Posterior vena cava (tissue), 2 donors: ENCODE measurements around the gene MZT2B. TPM values are rescaled to one million over a fixed set of nuclear protein-coding genes. Genes with fewer than 3 reads are reported as not detected.
"Not testable (repeated sequence)": the region's sequence is repeated elsewhere in the genome, so short reads cannot be mapped to it uniquely, and the experiment has no call there.

Experiments
- DNase-seq: peaks from one replicate; pipeline ENCODE4 v3.0.0-alpha.2; 2020; ENCODE audit warnings: low spot score
- intact Hi-C, 2 donors: fragments of 100-400 bp; cut with DNase I; formaldehyde crosslinking; loops; one replicate each; pipeline versions ENCODE4 v1.14.1 to v1.14.2; 2022 to 2023
- total RNA-seq, 2 donors: library from RNA; stranded (reverse); fragmentation: NEBNext Ultra II Directional; extraction: Animal tissue kit (Norgen Biotek cat#: 25700); gene quantifications; one replicate each; pipeline ENCODE4 v1.2.1, GENCODE V29; 2021
- donor health status: DM: yes; HTN: yes; CAD: no.
- donor health status: DM: yes; HTN: yes; CAD: no.

The MZT2B gene
- total RNA-seq, 2 donors from 2014 or later: 183 to 200 TPM

GRCh38 chr2:130190237-130190636 is 8.2 kb downstream of the MZT2B start:
- DNase-seq: peak; percentile 48
- intact Hi-C loops: no loop called here

DNA sequence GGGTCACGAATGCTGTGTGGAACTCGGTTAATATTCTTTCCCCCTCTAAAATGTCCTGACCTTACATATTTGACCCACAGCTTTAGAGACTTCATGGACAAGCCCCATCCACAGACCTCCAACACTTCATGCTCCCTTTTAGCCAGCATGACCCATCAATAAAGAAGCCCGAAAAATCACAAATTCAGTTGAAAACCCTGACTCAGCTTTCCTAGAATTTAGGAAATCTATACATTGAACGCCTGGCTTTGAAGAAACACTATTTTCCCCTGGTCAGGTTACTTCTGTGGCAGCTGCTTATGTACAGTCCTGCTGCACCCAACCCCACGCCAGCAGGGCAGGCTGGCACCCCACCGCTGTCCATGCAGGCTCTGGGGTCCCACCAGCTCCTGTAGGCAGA is 9.3 kb downstream of the MZT2B start:
- DNase-seq, intact Hi-C loops: not testable (repeated sequence)

DNA sequence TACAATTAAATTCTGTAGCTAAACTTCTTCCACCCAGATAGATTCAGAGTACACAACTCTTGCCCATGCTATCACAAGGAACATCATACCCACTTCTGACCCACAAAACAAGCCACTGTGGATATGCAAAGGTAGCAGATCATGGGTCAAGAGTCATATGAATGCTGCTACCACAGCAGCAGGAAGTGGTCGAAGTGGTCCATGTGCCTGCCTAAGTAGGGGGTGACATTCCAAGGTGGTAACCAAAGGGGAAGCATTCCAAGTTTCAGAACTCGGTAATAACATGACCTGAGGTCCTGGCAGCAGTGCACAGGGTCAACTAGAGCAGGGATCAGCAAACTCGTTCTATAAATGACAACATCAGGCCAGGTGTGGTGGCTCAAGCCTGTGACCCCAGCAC is 10.4 kb downstream of the MZT2B start:
- peak; percentile 32 for DNase-seq
- intact Hi-C loops: not testable (repeated sequence)

GRCh38 chr2:130193824-130194223 is 11.8 kb downstream of the MZT2B start:
- DNase-seq: peak; percentile 49
- intact Hi-C loops: not testable (repeated sequence)

GRCh38 chr2:130195089-130195635 is 13.1 kb downstream of the MZT2B start:
- intact Hi-C loops, DNase-seq: not testable (repeated sequence)

- DNase-seq, intact Hi-C loops: not testable (repeated sequence)
Measured at GRCh38 chr2:130196052-130196451, 14.0 kb downstream of the MZT2B start.

DNA sequence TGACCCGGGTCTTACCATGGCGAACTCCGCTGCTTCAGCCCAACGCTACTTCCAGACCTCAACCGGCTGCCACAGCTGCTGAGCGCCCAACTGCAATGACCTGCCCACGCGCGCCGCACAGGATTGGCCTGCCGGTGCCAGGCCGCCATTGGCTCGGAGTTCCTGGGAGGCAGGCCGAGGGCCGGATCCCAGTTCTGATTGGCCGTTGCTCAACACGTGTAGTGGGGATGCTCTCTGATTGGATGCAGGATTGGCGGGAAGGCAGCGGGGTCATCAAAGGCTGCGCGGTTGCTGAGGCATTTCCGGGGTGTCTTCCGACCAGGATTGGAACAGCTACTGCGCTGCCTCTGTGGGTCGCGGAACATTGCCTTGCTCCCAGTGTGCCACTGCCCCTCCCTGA is 16.3 kb downstream of the MZT2B start, which contains the start of gene TUBA3E:
TUBA3E (minus strand) TSS at position 97 of the 400 bp plus-strand sequence; CDS start at position 18, 79 bp downstream.
- DNase-seq: no peak
- intact Hi-C loops: no loop called here

- intact Hi-C loops, DNase-seq: not testable (repeated sequence)
Measured at GRCh38 chr2:130202518-130202917, 20.5 kb downstream of the MZT2B start.

- intact Hi-C loops, DNase-seq: not testable (repeated sequence)
Measured at GRCh38 chr2:130203150-130203549, 21.1 kb downstream of the MZT2B start.

DNA sequence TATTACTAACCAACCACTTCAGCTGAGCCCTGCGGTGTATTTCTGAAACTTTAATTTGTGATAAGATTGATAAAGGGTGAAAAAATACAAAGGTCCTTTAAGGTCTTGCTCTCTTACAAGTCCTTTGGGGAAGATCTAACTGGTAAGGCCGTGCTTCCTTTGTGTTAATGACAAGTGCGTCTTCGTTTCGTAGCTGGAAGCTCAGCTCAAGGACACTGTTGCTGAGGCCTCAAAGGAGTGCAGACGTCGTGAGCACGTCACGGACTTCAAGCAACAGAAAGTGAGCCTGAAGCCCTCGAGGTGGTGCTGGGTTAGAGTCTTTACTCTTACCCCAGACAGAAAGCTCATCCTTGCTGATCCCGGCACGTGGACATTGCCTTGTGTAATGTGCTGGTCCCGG is 25.0 kb downstream of the MZT2B start:
- intact Hi-C loops, DNase-seq: not testable (repeated sequence)

DNA sequence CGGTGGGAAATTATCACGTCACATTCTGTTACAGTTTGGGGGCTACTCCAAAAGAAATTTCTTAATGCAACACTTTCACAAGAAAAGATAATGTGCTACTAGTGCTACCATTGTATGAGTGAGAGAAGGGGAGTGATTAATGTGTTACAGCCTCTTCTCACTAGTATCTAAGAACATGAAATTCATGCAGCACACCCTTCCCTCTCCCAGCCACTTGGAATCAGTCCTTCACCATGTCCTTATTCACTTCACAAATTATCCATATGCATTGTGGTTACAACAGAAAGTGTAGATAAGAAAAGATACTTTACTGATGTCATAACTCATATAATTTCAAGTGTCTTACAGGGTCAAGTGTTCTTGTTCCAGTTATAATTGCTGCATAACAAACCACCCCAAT is 37.1 kb downstream of the MZT2B start:
- intact Hi-C loops, DNase-seq: not testable (repeated sequence)

DNA sequence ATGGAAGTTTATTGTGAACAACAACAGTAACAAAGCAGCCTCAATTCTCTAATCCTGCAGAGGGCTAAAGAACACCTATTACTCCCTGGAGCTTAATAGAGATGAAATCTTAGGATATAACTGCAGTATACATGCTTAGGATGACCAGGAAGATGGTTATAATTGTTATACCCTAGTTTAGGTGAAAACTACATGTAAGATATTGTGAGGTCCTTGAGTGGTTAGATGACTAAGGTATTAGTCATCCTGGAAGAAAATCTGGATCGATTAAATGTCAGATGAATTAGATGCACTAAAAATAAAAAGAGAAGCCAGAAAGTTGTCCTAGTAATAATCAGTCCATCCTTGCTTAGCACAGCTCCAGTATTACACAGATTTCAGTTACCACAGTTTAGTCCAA is 38.4 kb downstream of the MZT2B start:
- DNase-seq: not testable (repeated sequence)
- intact Hi-C loops: loop anchor here in 1 of 2 donors (10.0 kb wide), 1 partner anchor 406 kb away; no protein-coding TSS in a partner anchor

- intact Hi-C loops: loop anchor here in 1 of 2 donors (10.0 kb wide), 1 partner anchor 408 kb away; no protein-coding TSS in a partner anchor
- DNase-seq: not testable (repeated sequence)
Measured at GRCh38 chr2:130222523-130222922, 40.5 kb downstream of the MZT2B start.

DNA sequence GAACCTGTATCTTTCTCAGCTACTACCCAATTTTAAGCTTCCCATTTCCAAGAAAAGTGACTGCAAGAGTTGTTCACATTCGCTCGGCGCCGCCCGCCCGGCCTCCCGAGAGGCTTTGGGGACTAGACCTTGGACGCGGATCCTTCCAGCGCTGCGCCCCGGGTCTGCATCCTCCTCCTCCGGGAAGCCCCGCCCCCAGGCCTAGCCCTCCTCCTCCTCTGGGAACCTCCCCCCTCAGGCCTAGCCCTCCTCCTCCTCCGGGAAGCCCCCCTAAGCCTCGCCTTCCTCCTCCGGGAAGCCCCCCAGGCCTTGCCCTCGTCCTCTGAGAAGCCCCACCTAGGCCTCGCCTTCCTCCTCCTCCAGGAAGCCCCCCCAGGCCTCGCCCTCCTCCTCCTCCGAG is 45.9 kb downstream of the MZT2B start:
- intact Hi-C loops: loop anchor here in 1 of 2 donors (10.0 kb wide), 1 partner anchor 413 kb away; no protein-coding TSS in a partner anchor

DNA sequence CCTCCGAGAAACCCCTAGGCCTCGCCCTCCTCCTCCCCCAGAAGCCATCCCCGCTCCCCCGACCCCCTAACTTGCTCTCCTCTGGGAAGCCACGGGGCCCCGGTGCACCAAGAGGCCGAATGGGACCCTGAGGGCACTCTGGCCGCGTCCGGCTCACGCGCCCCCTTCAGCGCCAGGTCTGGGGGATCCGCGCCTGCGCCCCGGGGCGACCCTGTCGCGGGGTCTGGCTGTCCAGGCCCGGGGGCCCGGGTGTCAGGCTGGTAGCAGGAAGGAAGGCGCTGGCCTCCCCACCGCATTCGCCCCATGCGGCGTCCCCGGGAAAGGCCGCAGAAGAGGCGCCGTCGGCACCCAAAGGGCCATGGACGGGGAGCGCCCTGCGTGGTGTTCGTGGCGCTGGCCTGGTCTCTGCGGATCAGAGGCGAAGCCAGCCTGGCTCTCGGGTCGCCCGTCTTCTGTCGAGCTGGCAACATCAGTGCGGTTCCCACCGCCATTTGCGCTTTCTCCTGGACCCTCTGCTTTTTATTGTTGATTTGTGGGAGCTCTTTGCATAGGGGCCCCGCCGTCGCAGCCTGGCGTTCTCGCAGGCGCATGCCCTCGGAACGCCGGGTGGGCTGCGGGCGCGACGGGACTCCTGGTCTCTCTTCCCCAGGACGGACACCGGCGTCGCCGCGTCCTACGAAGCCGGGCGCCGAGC is 46.6 kb downstream of the MZT2B start:
- DNase-seq: not testable (repeated sequence)
- intact Hi-C loops: loop anchor here in 1 of 2 donors (10.0 kb wide), 1 partner anchor 414 kb away; no protein-coding TSS in a partner anchor

More for the DNA sequence above, 45.9 kb downstream of the MZT2B start:
- not testable (repeated sequence) for DNase-seq

GRCh38 chr2:130229161-130229510 is 47.1 kb downstream of the MZT2B start:
- intact Hi-C loops: loop anchor here in 1 of 2 donors (10.0 kb wide), 1 partner anchor 414 kb away; no protein-coding TSS in a partner anchor
- DNase-seq: not testable (repeated sequence)

DNA sequence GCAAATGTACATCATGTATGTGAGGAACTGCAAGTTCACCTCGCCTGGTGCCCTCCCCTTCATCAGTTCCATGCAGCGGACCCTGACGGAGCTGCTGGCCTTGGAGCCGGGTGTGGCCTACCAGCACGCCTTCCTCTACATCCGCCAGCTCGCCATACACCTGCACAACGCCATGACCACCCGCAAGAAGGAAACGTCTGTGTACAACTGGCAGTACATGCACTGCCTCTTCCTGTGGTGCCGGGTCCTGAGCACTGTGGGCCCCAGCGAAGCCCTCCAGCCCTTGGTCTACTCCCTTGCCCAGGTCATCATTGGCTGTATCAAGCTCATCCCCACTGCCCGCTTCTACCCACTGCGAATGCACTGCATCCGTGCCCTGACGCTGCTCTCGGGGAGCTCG is 48.3 kb downstream of the MZT2B start:
- DNase-seq, intact Hi-C loops: not testable (repeated sequence)

GRCh38 chr2:130230907-130231306 is 48.8 kb downstream of the MZT2B start:
- DNase-seq, intact Hi-C loops: not testable (repeated sequence)

GRCh38 chr2:130231656-130232055 is 49.6 kb downstream of the MZT2B start:
- intact Hi-C loops: no loop called here
- no peak for DNase-seq

GRCh38 chr2:130233066-130233465 is 51.0 kb downstream of the MZT2B start:
- DNase-seq, intact Hi-C loops: not testable (repeated sequence)
